ENCODE measurements around the gene PLBD2.

- TF ChIP-seq CTCF (IDR thresholded peaks at IDR 0.05) (peak; percentile 35), EZH2phosphoT487 (IDR thresholded peaks at IDR 0.05) (no peak), EZH2 (IDR thresholded peaks at IDR 0.05) (no peak)
These were observed 1.8 kb downstream of the PLBD2 start for GRCh38 chr12:113359939-113360748.

Data from neural progenitor cell (in vitro differentiated cells).